GM13976 (cell line): ENCODE data around the gene RCN2.

ENCODE experiments used
- DNase-seq: peaks from one replicate; pipeline ENCODE4 v3.0.0; 2012; ENCODE audit warnings: low spot score
- CTCF ChIP-seq: IDR thresholded peaks from 2 replicates; pipeline ENCODE4 v1.5.1; 2012; ENCODE audit warnings: borderline replicate concordance, mild to moderate bottlenecking; ENCODE audit not compliant: insufficient read depth; ENCODE audit errors: extremely low read depth, missing control alignments, control extremely low read depth
- in situ Hi-C: fragments of 300-500 bp; cut with MboI; formaldehyde crosslinking; loops from one replicate; pipeline ENCODE4 v1.12.0; 2022; ENCODE audit warnings: low sequenced_read_pairs, mixed read lengths, inconsistent platforms; ENCODE audit not compliant: unreplicated experiment

The RCN2 gene

GRCh38 chr15:76935620-76936019, 4.1 kb downstream of the RCN2 start:
- in situ Hi-C loops, result no loop called here
- no peak for TF ChIP-seq CTCF

DNA sequence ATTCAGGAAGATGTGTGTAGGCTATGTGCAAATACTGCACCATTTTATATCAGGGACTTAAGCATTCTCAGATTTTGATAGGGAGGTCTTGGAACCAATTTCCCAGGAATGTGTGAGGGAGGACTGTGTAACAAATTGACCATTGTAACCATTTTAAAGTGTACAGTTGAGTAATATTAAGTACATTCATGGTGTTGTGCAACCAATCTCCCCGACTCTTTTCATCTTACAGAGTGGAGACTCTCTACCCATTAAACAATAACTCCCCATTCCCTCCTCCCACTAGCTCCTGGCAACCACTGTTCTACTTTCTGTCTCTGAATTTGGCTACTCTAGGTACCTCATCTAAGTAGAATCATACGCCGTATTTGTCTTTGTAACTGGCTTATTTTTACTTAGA, 5.1 kb downstream of the RCN2 start:
- no peak for DNase-seq
- no peak for TF ChIP-seq CTCF
- in situ Hi-C loops, result no loop called here

More at GRCh38 chr15:76935620-76936019, 4.1 kb downstream of the RCN2 start:
- peak; percentile 65 for DNase-seq

DNA sequence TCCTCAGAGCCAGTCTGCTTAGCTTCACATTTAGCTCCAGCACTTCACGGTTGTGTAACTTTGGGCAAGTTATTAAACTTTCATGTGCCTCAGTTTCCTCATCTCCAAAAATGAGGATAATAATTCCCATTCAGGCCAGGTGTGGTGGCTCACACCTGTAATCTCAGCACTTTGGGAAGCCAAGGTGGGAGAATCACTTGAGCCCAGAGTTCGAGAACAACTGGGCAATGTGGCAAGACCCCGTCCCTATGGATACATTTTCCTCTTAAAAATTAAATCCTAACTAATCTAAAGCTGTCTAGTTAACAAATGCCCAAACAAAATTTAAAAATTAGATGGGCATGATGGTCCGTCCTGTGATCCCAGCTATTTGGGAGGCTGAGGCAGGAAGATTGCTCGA, 7.2 kb downstream of the RCN2 start:
- in situ Hi-C loops, result no loop called here
- no peak for TF ChIP-seq CTCF
- no peak for DNase-seq

DNA sequence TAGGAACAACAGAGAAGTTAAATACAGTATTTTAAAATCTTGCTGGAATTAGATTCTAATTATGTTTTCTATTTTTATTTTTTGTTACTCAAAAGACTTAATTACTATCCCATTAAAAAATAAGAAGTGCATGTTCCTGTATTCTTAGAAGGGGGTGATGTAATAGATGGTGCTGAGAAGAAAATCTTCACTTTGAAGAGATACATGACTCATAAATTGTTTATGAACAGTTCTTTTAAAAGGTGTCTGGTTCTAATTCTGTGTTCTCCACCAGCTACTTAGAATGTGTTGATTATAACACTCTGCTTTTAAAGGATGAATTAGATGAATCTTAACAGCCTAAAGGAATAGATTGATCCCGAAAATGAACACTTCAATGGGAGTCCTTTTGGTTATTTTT, 8.2 kb downstream of the RCN2 start:
- no peak for TF ChIP-seq CTCF
- in situ Hi-C loops, result no loop called here
- DNase-seq, result no peak

- TF ChIP-seq CTCF, result no peak
- in situ Hi-C loops, result no loop called here
- no peak for DNase-seq
Observed at GRCh38 chr15:76941636-76942035, 10.1 kb downstream of the RCN2 start.

DNA sequence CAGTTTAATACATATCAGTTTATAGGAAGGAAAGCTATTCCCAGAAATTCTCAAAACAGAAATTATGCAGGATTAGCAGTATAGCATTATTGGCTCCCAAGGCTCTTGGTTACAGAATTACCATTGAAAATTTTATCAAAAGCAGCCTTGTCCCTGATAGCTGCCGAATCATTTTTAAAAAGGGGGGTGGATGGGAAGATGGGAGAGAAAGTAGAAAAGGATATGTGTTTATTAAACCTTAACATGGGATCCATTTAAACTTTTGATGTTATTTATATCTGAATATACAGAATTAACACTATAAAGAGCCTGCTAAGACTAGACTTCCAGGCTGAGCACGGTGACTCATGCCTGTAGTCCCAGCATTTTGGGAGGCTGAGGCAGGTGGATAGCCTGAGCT, 10.8 kb downstream of the RCN2 start:
- DNase-seq, result no peak
- in situ Hi-C loops, result no loop called here
- no peak for TF ChIP-seq CTCF

DNA sequence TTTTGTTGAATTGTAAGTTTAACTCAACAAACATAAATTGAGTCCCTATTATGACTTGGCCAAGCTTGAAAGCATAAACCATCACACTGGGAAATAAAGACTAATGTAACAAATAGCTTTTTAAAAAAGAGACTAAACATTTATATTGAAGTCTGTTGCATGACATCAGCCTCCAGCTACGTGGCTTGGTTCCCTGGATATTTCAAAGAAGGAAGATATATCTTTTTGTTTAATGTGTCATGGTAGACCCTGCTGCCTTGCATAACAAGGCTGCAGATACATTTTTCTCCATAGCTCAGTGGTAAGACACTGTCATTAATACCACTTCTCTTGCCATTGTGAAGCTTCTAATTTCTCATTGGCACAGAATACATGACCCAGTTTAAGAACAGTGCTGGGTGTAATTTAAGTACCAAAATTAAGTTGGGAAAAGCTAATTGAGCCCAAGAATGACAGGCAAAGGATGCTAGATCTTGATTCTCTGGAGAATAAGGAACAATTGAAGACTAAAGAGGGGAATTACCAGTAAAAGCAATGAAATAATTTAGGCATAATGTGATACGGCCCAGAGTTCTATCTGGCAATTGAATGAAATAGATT, 14.0 kb downstream of the RCN2 start:
- in situ Hi-C loops, result no loop called here
- DNase-seq, result no peak
- TF ChIP-seq CTCF, result no peak
